NCI-H446 (cell line): Measurements from ENCODE around the gene DPY19L1.
"Not testable (repeated sequence)": the region's sequence is repeated elsewhere in the genome, so short reads cannot be mapped to it uniquely, and the experiment has no call there.

Experiments used
- DNase-seq, 2 experiments: peaks; one replicate each; lab custom pipeline; 2025; lab: John Stamatoyannopoulos, UW

The DPY19L1 gene

GRCh38 chr7:34920470-34920869 lies 116.8 kb downstream of the DPY19L1 start:
- DNase-seq: not testable (repeated sequence)

- not testable (repeated sequence) for DNase-seq
Measured at GRCh38 chr7:34919038-34919437, 118.2 kb downstream of the DPY19L1 start.

- peak in 1 of 2 experiments; percentile 22 for DNase-seq
Measured at GRCh38 chr7:34918198-34918861, 119.0 kb downstream of the DPY19L1 start.

GRCh38 chr7:34917515-34917914 lies 119.8 kb downstream of the DPY19L1 start:
- DNase-seq: not testable (repeated sequence)

DNA sequence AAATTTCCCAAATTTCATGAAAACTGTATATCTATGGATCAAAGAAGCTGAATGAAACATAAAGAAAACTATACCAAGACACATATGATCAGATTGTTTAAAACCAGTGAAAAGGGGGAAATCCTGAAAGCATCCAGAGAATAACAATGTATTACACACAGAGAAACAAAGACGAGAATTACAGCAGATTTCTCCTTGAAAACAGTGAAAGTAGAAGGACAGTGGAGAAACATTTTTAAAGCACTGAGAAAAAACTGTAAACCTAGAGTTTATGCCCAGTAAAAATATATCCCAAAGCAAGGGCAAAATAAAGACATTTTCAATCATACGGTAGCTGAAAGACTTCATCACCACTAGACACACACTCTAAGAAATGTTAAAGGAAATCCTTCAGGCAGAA lies 121.0 kb downstream of the DPY19L1 start:
- no peak for DNase-seq

DNA sequence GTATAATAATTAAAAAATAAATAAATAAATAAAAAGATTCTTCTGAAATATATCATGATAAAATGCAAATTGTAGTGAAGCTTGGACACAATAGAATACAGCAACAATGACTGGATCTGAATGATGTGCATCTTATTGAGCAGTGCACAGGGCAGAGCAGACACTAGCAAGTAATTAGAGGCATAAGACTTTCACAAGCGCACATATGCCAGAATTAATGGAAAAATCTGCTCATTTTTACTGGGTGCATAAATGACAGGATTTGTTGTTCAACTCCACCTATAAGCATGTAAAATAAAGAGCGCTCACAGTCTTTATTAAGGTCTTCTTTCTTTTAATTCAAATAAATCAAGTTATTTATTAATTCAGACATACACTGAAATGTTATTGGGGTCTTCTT lies 125.0 kb downstream of the DPY19L1 start:
- no peak for DNase-seq

DNA sequence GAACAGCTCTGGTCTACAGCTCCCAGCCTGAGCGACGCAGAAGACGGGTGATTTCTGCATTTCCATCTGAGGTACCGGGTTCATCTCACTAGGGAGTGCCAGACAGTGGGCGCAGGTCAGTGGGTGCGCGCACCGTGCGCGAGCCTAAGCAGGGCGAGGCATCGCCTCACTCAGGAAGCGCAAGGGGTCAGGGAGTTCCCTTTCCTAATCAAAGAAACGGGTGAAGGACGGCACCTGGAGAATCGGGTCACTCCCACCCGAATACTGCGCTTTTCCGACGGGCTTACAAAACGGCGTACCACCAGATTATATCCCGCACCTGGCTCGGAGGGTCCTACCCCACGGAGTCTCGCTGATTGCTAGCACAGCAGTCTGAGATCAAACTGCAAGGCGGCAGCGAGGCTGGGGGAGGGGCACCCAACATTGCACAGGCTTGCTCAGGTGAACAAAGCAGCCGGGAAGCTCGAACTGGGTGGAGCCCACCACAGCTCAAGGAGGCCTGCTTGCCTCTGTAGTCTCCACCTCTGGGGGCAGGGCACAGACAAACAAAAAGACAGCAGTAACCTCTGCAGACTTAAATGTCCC lies 130.9 kb downstream of the DPY19L1 start:
- not testable (repeated sequence) for DNase-seq

- no peak for DNase-seq
Measured at GRCh38 chr7:34904987-34905386, 132.3 kb downstream of the DPY19L1 start.

DNA sequence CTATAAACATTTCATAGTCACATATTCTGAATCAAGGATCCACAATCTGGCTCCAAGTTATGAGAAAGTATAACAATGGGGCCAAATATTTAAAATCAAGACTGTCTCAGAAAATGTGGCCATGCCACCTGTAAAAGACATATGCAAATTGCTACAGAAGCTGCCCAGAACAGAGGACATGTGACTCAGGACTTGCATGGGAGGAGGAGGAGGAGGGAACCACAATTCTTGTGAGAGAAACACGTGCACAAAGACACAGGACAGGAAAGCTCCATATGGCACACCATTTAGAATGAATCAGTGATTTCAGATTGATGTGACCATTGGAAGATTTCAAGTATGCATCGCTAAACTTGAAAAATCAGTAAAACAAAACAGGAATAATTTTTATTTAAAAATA lies 133.4 kb downstream of the DPY19L1 start:
- DNase-seq: not testable (repeated sequence)

GRCh38 chr7:34902182-34902581 lies 135.1 kb downstream of the DPY19L1 start:
- DNase-seq: no peak

DNA sequence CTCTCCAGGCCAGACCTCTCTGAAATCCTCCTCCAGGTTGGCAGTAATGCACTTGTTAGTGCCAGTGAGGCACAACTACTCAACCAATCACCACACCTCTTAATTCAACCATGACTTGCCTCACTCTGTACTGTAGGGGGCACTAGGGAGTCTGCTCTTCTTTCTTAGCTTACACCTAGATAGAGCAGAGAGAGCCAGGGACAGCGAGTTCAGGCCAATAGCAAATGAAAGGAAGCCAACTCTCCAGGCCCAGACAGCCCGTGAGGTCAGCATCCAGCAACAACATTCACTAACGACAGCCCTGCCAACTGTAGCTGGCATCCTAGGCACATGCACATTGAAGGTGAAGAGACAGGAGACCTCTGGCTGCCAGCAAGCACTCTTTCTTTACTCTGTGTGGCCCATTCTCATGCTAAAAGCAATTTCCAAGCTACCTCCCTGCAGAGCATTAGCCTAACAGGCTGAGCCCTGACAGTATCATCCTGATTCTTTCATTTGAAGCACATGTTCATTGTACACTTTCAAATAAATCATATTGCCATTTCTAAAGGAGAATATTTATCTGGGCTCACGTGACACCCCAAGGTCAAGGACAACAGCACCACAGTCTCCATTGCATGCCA lies 136.3 kb downstream of the DPY19L1 start:
- DNase-seq: peak; percentile 67 to 85

- no peak for DNase-seq
Measured at GRCh38 chr7:34895202-34895601, 142.1 kb downstream of the DPY19L1 start.

DNA sequence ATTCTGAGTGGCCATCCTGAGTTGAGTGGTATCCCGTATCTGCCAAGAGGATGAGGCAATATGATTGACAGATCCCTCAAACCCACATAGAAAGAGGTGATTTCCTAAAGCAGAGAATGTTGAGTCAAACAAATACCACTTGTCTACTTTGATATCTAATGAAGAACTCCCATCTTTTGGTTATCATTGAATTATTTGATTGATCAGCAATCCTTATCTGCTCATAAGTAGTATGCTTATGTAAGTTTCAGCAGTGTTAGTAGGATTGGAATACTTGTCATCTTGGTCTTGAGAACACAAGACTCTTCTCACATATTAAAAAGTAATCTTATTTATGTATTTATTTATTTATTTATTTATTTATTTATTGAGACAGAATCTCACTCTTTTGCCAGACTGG lies 147.3 kb downstream of the DPY19L1 start:
- DNase-seq: no peak

DNA sequence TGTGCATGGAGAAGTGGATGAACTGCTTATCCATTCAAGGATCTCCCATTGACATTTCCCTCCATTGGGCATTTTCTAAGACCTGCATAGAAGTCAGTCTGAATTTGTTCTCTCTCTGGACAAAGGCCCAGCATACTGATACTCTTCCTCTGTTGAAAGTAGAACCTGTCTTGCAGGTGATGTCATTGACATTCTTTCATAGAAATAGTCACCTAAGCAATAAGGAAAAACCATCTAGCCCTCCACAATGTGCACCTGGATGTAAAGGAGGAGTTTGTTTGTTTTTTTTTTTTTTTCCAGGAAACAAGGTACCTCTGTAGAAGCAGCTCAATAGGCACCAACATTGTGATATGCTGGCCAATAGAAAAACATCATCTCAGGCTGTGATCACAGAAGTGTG lies 150.4 kb downstream of the DPY19L1 start:
- no peak for DNase-seq

DNA sequence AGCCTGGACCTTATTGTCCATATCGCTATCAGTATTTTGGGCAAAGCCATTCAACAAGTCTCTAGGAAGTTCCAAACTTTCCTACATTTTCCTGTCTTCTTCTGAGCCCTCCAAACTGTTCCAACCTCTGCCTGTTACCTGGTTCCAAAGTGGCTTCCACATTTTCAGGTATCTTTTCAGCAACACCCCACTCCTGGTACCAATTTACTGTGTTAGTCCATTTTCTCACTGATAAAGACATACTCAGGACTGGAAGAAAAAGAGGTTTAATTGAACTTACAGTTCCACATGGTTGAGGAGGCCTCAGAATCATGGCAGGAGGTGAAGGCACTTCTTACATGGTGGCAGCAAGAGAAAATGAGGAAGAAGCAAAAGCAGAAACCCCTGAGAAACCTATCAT lies 153.4 kb downstream of the DPY19L1 start:
- not testable (repeated sequence) for DNase-seq

DNA sequence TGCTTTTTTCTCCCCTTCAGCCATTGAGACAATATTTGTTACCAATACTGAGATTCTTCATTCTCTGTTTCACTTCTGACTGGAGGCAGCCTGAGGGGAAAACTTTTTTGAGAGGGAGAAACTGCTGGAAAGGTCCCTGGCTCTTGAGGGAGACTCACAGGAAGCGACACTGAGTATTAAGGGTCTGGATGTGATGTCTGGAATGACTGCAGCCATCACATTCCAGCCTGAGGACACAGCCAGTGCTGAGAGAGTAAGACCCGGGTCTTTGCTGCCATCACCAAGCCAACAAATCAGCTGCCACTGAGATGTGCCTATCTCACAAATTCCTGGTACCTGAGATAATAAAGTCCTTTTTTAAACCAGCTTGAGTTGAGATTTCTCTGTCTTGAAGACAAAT lies 157.4 kb downstream of the DPY19L1 start:
- DNase-seq: no peak

- not testable (repeated sequence) for DNase-seq
Measured at GRCh38 chr7:34878944-34879735, 158.1 kb downstream of the DPY19L1 start.
